Liver (tissue), 9 donors: ENCODE data around the gene TRIM63. TPM values are rescaled to one million over a fixed set of nuclear protein-coding genes. Genes with fewer than 3 reads are reported as not detected.

Source experiments
- DNase-seq: peaks from one replicate; pipeline ENCODE4 v3.0.0-alpha.2; 2017; ENCODE audit warnings: low spot score
- H3K27ac ChIP-seq, 2 donors: one replicate each; pipeline ENCODE4 v1.7.0; 2013; ENCODE audit warnings: inconsistent platforms in 2 of 2, low read length in 2 of 2, control low read depth in 1 of 2, low read depth in 1 of 2, mild to moderate bottlenecking in 1 of 2
- H3K27me3 ChIP-seq, 4 donors: one replicate each; pipeline versions ENCODE4 v1.6.1 to v1.7.0; 2013; ENCODE audit warnings: low read length in 3 of 4, inconsistent platforms in 1 of 4, mild to moderate bottlenecking in 1 of 4, moderate library complexity in 1 of 4; ENCODE audit not compliant: control insufficient read depth in 4 of 4, insufficient read depth in 4 of 4
- H3K36me3 ChIP-seq, 4 donors: one replicate each; pipeline versions ENCODE4 v1.6.1 to v1.7.0; 2013; ENCODE audit warnings: low read length in 3 of 4, mild to moderate bottlenecking in 3 of 4, low read depth in 1 of 4, moderate library complexity in 1 of 4; ENCODE audit not compliant: control insufficient read depth in 4 of 4, insufficient read depth in 3 of 4
- H3K4me1 ChIP-seq, 4 donors: one replicate each; pipeline versions ENCODE4 v1.6.1 to v1.7.0; 2013; ENCODE audit warnings: low read length in 3 of 4, mild to moderate bottlenecking in 3 of 4, moderate library complexity in 1 of 4; ENCODE audit not compliant: control insufficient read depth in 4 of 4, insufficient read depth in 4 of 4
- H3K4me3 ChIP-seq, 3 donors: one replicate each; pipeline versions ENCODE4 v1.6.1 to v1.7.0; 2013; ENCODE audit warnings: low read length in 3 of 3, control low read depth in 1 of 3, low read depth in 1 of 3, mild to moderate bottlenecking in 1 of 3
- H3K9ac ChIP-seq, 2 donors: one replicate each; pipeline ENCODE4 v1.7.0; 2013; ENCODE audit warnings: low read length in 2 of 2, mild to moderate bottlenecking in 2 of 2, moderate library complexity in 2 of 2, control low read depth in 1 of 2, low read depth in 1 of 2
- H3K9me3 ChIP-seq, 4 donors: one replicate each; pipeline versions ENCODE4 v1.6.1 to v1.7.0; 2013; ENCODE audit warnings: low read length in 3 of 4; ENCODE audit not compliant: control insufficient read depth in 4 of 4
- ATF3 ChIP-seq: IDR thresholded peaks from 2 replicates; pipeline ENCODE4 v1.6.1; 2016; ENCODE audit warnings: antibody characterized with exemption
- CTCF ChIP-seq: fragments of 150-350 bp; IDR thresholded peaks from 2 replicates; pipeline ENCODE4 v1.5.1; 2017; ENCODE audit warnings: improper control_type of control experiment, low read depth, low read length; ENCODE audit not compliant: missing input control
- EGR1 ChIP-seq, 2 donors: IDR thresholded peaks; 2 replicates each; pipeline ENCODE4 v1.6.1; 2016 to 2018; ENCODE audit warnings: antibody characterized with exemption in 2 of 2, low read depth in 2 of 2
- FOXA1 ChIP-seq: IDR thresholded peaks from 2 replicates; pipeline ENCODE4 v1.6.1; 2016; ENCODE audit warnings: antibody characterized with exemption
- FOXA2 ChIP-seq: IDR thresholded peaks from 2 replicates; pipeline ENCODE4 v1.6.1; 2016; ENCODE audit warnings: antibody characterized with exemption
- GABPA ChIP-seq, 2 donors: IDR thresholded peaks in 1 of 2; conservative IDR thresholded peaks in 1 of 2; 2 replicates each; pipeline ENCODE4 v1.6.1; 2016; ENCODE audit warnings: antibody characterized with exemption in 2 of 2, mild to moderate bottlenecking in 1 of 2, moderate library complexity in 1 of 2
- HNF4A ChIP-seq, 2 donors: conservative IDR thresholded peaks; 2 replicates each; pipeline ENCODE4 v1.6.1; 2016; ENCODE audit warnings: antibody characterized with exemption in 2 of 2, mild to moderate bottlenecking in 2 of 2
- HNF4G ChIP-seq: IDR thresholded peaks from 2 replicates; pipeline ENCODE4 v1.6.1; 2016; ENCODE audit warnings: antibody characterized with exemption
- JUND ChIP-seq, 2 donors: IDR thresholded peaks; 2 replicates each; pipeline ENCODE4 v1.6.1; 2016; ENCODE audit warnings: antibody characterized with exemption in 2 of 2
- MAX ChIP-seq: IDR thresholded peaks from 2 replicates; pipeline ENCODE4 v1.6.1; 2016; ENCODE audit warnings: antibody characterized with exemption
- NR2F2 ChIP-seq: IDR thresholded peaks from 2 replicates; pipeline ENCODE4 v1.6.1; 2016; ENCODE audit warnings: antibody characterized with exemption
- RAD21 ChIP-seq, 2 donors: IDR thresholded peaks; 2 replicates each; pipeline ENCODE4 v1.6.1; 2016; ENCODE audit warnings: antibody characterized with exemption in 2 of 2, mild to moderate bottlenecking in 2 of 2
- REST ChIP-seq: IDR thresholded peaks from 2 replicates; pipeline ENCODE4 v1.6.1; 2016; ENCODE audit warnings: antibody characterized with exemption, mild to moderate bottlenecking
- RXRA ChIP-seq, 2 donors: IDR thresholded peaks; 2 replicates each; pipeline ENCODE4 v1.6.1; 2017 to 2018; ENCODE audit warnings: antibody characterized with exemption in 2 of 2, mild to moderate bottlenecking in 1 of 2
- SP1 ChIP-seq: IDR thresholded peaks from 2 replicates; pipeline ENCODE4 v1.6.1; 2018; ENCODE audit warnings: antibody characterized with exemption, mild to moderate bottlenecking
- TAF1 ChIP-seq: conservative IDR thresholded peaks from 2 replicates; pipeline ENCODE4 v1.6.1; 2016; ENCODE audit warnings: antibody characterized with exemption, mild to moderate bottlenecking
- YY1 ChIP-seq: IDR thresholded peaks from 2 replicates; pipeline ENCODE4 v1.6.1; 2016; ENCODE audit warnings: antibody characterized with exemption, mild to moderate bottlenecking
- ZBTB33 ChIP-seq: IDR thresholded peaks from 2 replicates; pipeline ENCODE4 v1.6.1; 2016; ENCODE audit warnings: antibody characterized with exemption
- WGBS: extraction: QIAGEN DNeasy Blood & Tissue Kit; methylation state at CpG from one replicate; pipeline ENCODE4 v1.1.7; 2013; 5-methylcytosine and 5-hydroxymethylcytosine counted together
- polyA plus RNA-seq, 2 donors: library from polyadenylated mRNA; stranded (reverse) in 1 of 2; unstranded in 1 of 2; fragments of 200-250 nt in 1 of 2; fragments of >200 nt in 1 of 2; fragmentation: Nextera tagmentation in 1 of 2; extraction: Ambion mirVana in 1 of 2; gene quantifications; one replicate each; pipeline versions ENCODE4 v1.2.1 to v1.2.3, GENCODE V29; 2013 to 2015
- total RNA-seq, 2 donors: library from RNA; depleted of rRNA; stranded (reverse); fragments of >200 nt; gene quantifications; one replicate each; pipeline ENCODE4 v1.2.3, GENCODE V29; 2014
- donor health status: healthy.
- donor health status: healthy.
- donor health status: healthy.
- donor health status: healthy.
- donor health status: healthy.

TRIM63 gene
- total and polyA plus RNA-seq, 4 donors: 0.03 TPM; not detected in 3

GRCh38 chr1:26021647-26022403 is 45.6 kb downstream of the TRIM63 start, which contains the start of gene EXTL1:
Gene EXTL1 (plus strand): TSS chr1:26021775. CDS start chr1:26022647, 872 bp downstream.
- 59% methylated on average over 15 of the region's 15 CpGs for WGBS
- no peak within 1 kb of the TSS for H3K27ac ChIP-seq
- H3K36me3 ChIP-seq: no peaks in the 10 kb centered on the region
- H3K9me3 ChIP-seq: no peaks in the 10 kb centered on the region
- H3K9ac ChIP-seq: no peak within 1 kb of the TSS
- DNase-seq: no peak
- H3K4me1 ChIP-seq: peaks cover 0 to 5% (median 0%) of the 10 kb centered on the region in 4 donors
- no peak for TF ChIP-seq ATF3
- no peak for TF ChIP-seq HNF4A (conservative IDR thresholded peaks at IDR 0.05)
- TF ChIP-seq RAD21 (IDR thresholded peaks at IDR 0.05): no peak
- TF ChIP-seq TAF1: no peak
- no peak for TF ChIP-seq EGR1 (IDR thresholded peaks at IDR 0.05; ENCODE audit: low read depth in 2 of 2)
- TF ChIP-seq SP1: no peak
- no peak for TF ChIP-seq FOXA2
- TF ChIP-seq RXRA (IDR thresholded peaks at IDR 0.05): no peak
- H3K4me3 ChIP-seq: no peak within 1 kb of the TSS
- H3K27me3 ChIP-seq: no peaks in the 10 kb centered on the region

GRCh38 chr1:26020941-26021646 is 46.3 kb downstream of the TRIM63 start:
- Histone ChIP-seq H3K4me1 (peaks cover 0 to 5% (median 0%) of the 10 kb centered on the region in 4 donors), H3K9me3 (no peaks in the 10 kb centered on the region), H3K4me3 (no peak overlapping the region), H3K27ac (no peak overlapping the region), H3K27me3 (no peaks in the 10 kb centered on the region), H3K9ac (no peak overlapping the region), H3K36me3 (no peaks in the 10 kb centered on the region)
- TF ChIP-seq SP1 (no peak), EGR1 (IDR thresholded peaks at IDR 0.05; ENCODE audit: low read depth in 2 of 2) (no peak), TAF1 (no peak), JUND (IDR thresholded peaks at IDR 0.05) (no peak), GABPA (IDR thresholded peaks at IDR 0.05 in 1 of 2, conservative IDR thresholded peaks at IDR 0.05 in 1 of 2) (no peak), HNF4G (no peak), REST (no peak), MAX (no peak), NR2F2 (no peak), FOXA2 (no peak), HNF4A (conservative IDR thresholded peaks at IDR 0.05) (no peak), ZBTB33 (no peak), RXRA (IDR thresholded peaks at IDR 0.05) (no peak), YY1 (no peak), RAD21 (IDR thresholded peaks at IDR 0.05) (no peak), CTCF (no peak), FOXA1 (no peak), ATF3 (no peak)
- DNase-seq: no peak
- WGBS: 77% methylated on average over 6 of the region's 6 CpGs
